AG04450 (cell line): ENCODE measurements around the gene GAS2L1. TPM values are rescaled to one million over a fixed set of nuclear protein-coding genes. Genes with fewer than 3 reads are reported as not detected.
A peak's percentile ranks its signal among the peaks of the same experiment; 100 is the strongest.

Experiments used
- CTCF ChIA-PET: fragments of 300-600, 350-600 bp; formaldehyde crosslinking; extraction: SDS; loops from one replicate; lab custom pipeline; 2022; ENCODE audit warnings: antibody characterized with exemption, inconsistent platforms; lab: Charles Lee
- POLR2A ChIA-PET: fragments of 350-600 bp; formaldehyde crosslinking; extraction: SDS; loops from one replicate; lab custom pipeline; 2021; ENCODE audit warnings: antibody characterized with exemption, inconsistent platforms; lab: Yijun Ruan, JAX
- DNase-seq: peaks from one replicate; pipeline ENCODE4 v3.0.0-alpha.2; 2011; ENCODE audit warnings: low read depth, low spot score
- H3K27ac ChIP-seq: one replicate; pipeline ENCODE4 v1.5.1; 2012; ENCODE audit warnings: low read depth, low read length, control low read depth
- H3K27me3 ChIP-seq: one replicate; pipeline ENCODE4 v1.6.0; 2012; ENCODE audit warnings: low read length; ENCODE audit not compliant: control insufficient read depth, insufficient read depth
- H3K4me3 ChIP-seq: 2 replicates; pipeline ENCODE4 v1.5.1; 2011; ENCODE audit warnings: mild to moderate bottlenecking, low read depth, low read length, control low read depth
- H3K9me3 ChIP-seq: 2 replicates; pipeline ENCODE4 v1.5.1; 2012; ENCODE audit warnings: low read length; ENCODE audit not compliant: control insufficient read depth, insufficient read depth
- polyA plus RNA-seq: library from polyadenylated mRNA; depleted of rRNA; stranded (reverse); fragments of >200 nt; gene quantifications from 2 replicates; pipeline ENCODE4 v1.2.3, GENCODE V29; 2011
- TF ChIP-seq, protein P1 (sequence below): IDR thresholded peaks from 2 replicates; pipeline ENCODE4 v1.5.1; 2011; ENCODE audit warnings: low read depth, low read length, control low read depth, inconsistent platforms

Gene GAS2L1
- polyA plus RNA-seq, 1 experiment: 4.5 TPM

DNA sequence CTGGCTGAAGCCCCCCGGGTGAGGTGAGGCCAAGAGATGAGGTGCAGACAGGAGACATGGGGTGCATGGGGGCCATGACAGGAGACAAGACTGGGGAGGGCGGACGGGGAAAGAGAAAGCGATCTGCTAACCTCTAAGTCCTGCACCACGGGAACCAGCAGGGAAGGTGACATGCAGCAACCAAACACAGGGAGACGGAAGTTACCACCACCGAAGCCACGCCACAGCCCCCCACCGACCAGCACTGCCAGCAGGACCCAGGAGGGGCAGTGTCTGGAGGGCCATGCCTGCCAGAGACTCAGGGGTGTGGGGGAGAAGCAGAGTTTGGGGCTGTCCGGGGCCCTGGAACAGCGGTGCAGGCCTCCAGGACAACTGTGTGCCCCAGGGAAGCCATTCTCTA lies 23.1 kb downstream of the GAS2L1 start:
- TF ChIP-seq, protein P1, sequence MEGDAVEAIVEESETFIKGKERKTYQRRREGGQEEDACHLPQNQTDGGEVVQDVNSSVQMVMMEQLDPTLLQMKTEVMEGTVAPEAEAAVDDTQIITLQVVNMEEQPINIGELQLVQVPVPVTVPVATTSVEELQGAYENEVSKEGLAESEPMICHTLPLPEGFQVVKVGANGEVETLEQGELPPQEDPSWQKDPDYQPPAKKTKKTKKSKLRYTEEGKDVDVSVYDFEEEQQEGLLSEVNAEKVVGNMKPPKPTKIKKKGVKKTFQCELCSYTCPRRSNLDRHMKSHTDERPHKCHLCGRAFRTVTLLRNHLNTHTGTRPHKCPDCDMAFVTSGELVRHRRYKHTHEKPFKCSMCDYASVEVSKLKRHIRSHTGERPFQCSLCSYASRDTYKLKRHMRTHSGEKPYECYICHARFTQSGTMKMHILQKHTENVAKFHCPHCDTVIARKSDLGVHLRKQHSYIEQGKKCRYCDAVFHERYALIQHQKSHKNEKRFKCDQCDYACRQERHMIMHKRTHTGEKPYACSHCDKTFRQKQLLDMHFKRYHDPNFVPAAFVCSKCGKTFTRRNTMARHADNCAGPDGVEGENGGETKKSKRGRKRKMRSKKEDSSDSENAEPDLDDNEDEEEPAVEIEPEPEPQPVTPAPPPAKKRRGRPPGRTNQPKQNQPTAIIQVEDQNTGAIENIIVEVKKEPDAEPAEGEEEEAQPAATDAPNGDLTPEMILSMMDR: no peak
- DNase-seq: no peak
- no peak overlapping the region for H3K4me3 ChIP-seq
- CTCF ChIA-PET: no interaction called here
- POLR2A ChIA-PET: no interaction called here
- H3K27me3 ChIP-seq: no peaks in the 10 kb centered on the region
- H3K27ac ChIP-seq: no peak overlapping the region
- no peaks in the 10 kb centered on the region; the same call in 1 of the 2 replicates for H3K9me3 ChIP-seq

DNA sequence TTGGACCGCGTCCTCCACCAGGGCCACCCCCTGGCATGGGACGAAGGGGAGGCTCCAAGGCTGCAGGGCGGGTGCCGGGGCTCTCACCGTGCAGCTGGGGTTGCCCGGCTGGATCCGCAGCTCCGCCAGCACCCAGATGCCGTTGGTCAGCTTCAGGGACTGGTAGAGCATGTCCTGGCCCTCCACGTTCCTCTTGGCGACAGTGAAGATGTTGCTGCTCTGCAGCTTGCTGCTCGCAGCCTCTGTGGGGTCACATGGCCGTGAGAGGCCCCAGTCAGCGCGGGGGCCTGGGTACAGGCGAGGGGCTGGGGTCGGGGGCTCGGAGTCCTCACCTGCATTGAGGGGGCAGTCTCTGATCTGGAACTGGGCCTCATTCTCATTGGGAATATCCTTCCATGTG lies 23.8 kb downstream of the GAS2L1 start:
- no peak overlapping the region for H3K27ac ChIP-seq
- H3K27me3 ChIP-seq: no peaks in the 10 kb centered on the region
- H3K9me3 ChIP-seq: no peaks in the 10 kb centered on the region; the same call in 1 of the 2 replicates
- TF ChIP-seq, protein P1: no peak
- no peak for DNase-seq
- H3K4me3 ChIP-seq: no peak overlapping the region
- ChIA-PET CTCF (no interaction called here), POLR2A (no interaction called here)

DNA sequence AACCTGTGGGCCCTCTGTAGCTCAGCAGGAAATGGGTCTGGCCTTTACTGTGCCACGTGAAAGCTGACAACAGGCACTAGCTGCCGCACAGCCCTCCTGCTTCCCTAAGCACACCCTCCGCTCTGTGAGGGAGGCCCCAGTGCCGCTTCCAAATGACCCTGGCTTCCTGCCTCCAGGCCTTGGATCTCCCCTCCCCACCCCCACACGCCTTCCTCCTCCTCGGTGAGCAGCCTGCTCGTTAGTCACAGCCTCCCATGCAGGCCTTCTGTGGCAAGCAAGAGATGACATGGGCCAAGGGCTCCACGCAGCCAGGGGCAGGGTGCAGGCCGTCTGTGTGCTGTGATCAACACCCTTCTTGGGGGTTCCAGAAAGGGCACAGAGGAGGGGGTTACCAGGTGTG lies 24.3 kb downstream of the GAS2L1 start:
- DNase-seq: no peak

DNA sequence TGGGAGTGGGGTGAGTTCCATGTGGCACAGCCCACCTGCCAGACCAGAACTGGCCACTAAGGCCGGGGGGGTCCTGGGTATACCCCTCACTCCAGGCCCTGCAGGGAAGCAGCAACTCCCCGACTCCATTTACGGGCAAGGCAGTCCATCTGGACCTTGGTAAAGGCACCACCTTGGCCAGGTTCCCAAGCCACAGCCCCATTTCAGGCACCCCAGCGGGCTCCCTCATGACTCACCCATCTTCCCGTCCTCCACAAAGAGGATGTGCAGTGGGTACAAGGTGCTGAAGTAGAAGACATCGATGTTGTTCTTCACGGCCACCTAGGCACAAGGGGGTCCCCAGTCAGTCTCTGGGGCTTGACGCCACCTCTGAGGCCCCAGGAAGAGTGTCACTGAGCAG lies 24.8 kb downstream of the GAS2L1 start:
- Histone ChIP-seq H3K27ac (no peak overlapping the region), H3K9me3 (no peaks in the 10 kb centered on the region; the same call in 1 of the 2 replicates), H3K27me3 (no peaks in the 10 kb centered on the region), H3K4me3 (no peak overlapping the region)
- TF ChIP-seq, protein P1: no peak
- POLR2A ChIA-PET: no interaction called here
- DNase-seq: no peak
- CTCF ChIA-PET: no interaction called here

More for the DNA sequence above, 24.3 kb downstream of the GAS2L1 start:
- ChIA-PET POLR2A (no interaction called here), CTCF (no interaction called here)
- TF ChIP-seq, protein P1: no peak
- Histone ChIP-seq H3K27me3 (no peaks in the 10 kb centered on the region), H3K9me3 (no peaks in the 10 kb centered on the region; the same call in 1 of the 2 replicates), H3K4me3 (no peak overlapping the region), H3K27ac (no peak overlapping the region)

DNA sequence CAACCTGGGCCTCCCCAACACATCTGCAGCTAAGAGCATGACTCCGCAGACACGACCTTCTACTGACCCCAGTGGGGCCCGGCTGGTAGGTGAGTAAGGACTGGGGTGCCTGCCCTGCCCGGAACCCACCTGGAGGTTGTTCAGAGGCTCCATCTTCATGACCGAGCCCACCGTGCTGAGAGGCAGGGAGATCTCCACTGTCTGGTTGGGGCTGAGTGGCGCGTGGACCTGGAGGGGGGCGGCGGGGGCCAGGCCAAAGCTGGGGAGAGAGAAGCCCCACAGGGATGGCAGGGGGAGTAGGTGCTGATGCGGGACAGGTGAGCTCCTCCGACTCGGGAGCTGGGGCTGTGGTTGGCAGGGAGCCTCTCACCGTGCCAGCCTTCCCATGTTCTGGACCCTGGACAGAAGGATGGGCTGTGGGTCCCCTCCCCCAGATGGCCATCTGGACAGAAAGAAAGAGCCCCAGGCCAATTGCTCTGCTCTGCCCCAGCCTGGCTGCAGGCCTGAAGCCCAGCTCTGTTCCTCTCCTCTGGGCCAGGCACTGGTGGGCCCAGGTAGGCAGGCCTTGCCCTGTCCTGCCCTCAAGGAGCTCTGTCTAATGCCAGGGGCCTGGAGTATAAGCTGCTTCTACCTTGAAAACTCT lies 25.3 kb downstream of the GAS2L1 start:
- POLR2A ChIA-PET: no interaction called here
- Histone ChIP-seq H3K9me3 (no peaks in the 10 kb centered on the region; the same call in 1 of the 2 replicates), H3K4me3 (no peak overlapping the region), H3K27ac (peak overlapping the region; percentile 11), H3K27me3 (no peaks in the 10 kb centered on the region)
- no peak for DNase-seq
- TF ChIP-seq, protein P1: no peak
- CTCF ChIA-PET: no interaction called here
